Memory B cell (primary cell): ENCODE measurements around the gene HRH4.

Source experiments
- ATAC-seq: fragments of 150-1000 bp; cut with Tn5 transposase; 2 replicates; pipeline ENCODE4 v1.10.0; 2021; ENCODE audit warnings: low read depth, mild to moderate bottlenecking, moderate library complexity
- DNase-seq, 2 donors: peaks; one replicate each; pipeline ENCODE4 v3.0.0; 2022; ENCODE audit warnings: low spot score in 2 of 2
- H3K27ac Mint-ChIP-seq: one replicate; pipeline ENCODE4 v1.8.0; 2022; ENCODE audit warnings: mild to moderate bottlenecking, moderate library complexity, mixed read lengths
- H3K27me3 Mint-ChIP-seq: one replicate; pipeline ENCODE4 v1.8.0; 2022; ENCODE audit warnings: mixed read lengths
- H3K36me3 Mint-ChIP-seq: one replicate; pipeline ENCODE4 v1.8.0; 2022; ENCODE audit warnings: mild to moderate bottlenecking, mixed read lengths
- H3K4me1 Mint-ChIP-seq: one replicate; pipeline ENCODE4 v1.8.0; 2022; ENCODE audit warnings: mixed read lengths
- H3K4me3 Mint-ChIP-seq: one replicate; pipeline ENCODE4 v1.8.0; 2022; ENCODE audit warnings: mild to moderate bottlenecking, moderate library complexity, mixed read lengths
- H3K9me3 Mint-ChIP-seq: one replicate; pipeline ENCODE4 v1.8.0; 2022; ENCODE audit warnings: mixed read lengths

The HRH4 gene

GRCh38 chr18:24446453-24446852 is 14.0 kb upstream of the HRH4 start:
- no peak overlapping the region for H3K27ac Mint-ChIP-seq
- ATAC-seq = no peak
- peaks cover 37% of the 10 kb centered on the region for H3K36me3 Mint-ChIP-seq
- H3K4me1 Mint-ChIP-seq = peaks cover 9% of the 10 kb centered on the region
- no peak for DNase-seq
- H3K27me3 Mint-ChIP-seq = no peaks in the 10 kb centered on the region
- H3K9me3 Mint-ChIP-seq = no peaks in the 10 kb centered on the region
- no peak overlapping the region for H3K4me3 Mint-ChIP-seq

GRCh38 chr18:24446953-24447538 is 13.4 kb upstream of the HRH4 start:
- H3K27ac Mint-ChIP-seq = no peak overlapping the region
- H3K4me1 Mint-ChIP-seq = peaks cover 9% of the 10 kb centered on the region
- peaks cover 40% of the 10 kb centered on the region for H3K36me3 Mint-ChIP-seq
- H3K27me3 Mint-ChIP-seq = no peaks in the 10 kb centered on the region
- no peak overlapping the region for H3K4me3 Mint-ChIP-seq
- no peaks in the 10 kb centered on the region for H3K9me3 Mint-ChIP-seq
- no peak for DNase-seq
- no peak for ATAC-seq

- Mint-ChIP-seq H3K27me3 (no peaks in the 10 kb centered on the region), H3K9me3 (no peaks in the 10 kb centered on the region), H3K36me3 (peaks cover 40% of the 10 kb centered on the region), H3K4me1 (peaks cover 9% of the 10 kb centered on the region), H3K4me3 (no peak overlapping the region), H3K27ac (no peak overlapping the region)
- no peak for ATAC-seq
- DNase-seq = no peak
Observed at GRCh38 chr18:24447961-24448360, 12.5 kb upstream of the HRH4 start.

- peaks cover 3% of the 10 kb centered on the region for H3K9me3 Mint-ChIP-seq
- no peak for ATAC-seq
- no peak overlapping the region for H3K4me3 Mint-ChIP-seq
- H3K4me1 Mint-ChIP-seq = no peaks in the 10 kb centered on the region
- H3K27ac Mint-ChIP-seq = no peak overlapping the region
- peaks cover 13% of the 10 kb centered on the region for H3K36me3 Mint-ChIP-seq
- DNase-seq = no peak
- no peaks in the 10 kb centered on the region for H3K27me3 Mint-ChIP-seq
Observed at GRCh38 chr18:24456549-24456948, 3.9 kb upstream of the HRH4 start.

- ATAC-seq (no peak), DNase-seq (no peak)
- peaks cover 3% of the 10 kb centered on the region for H3K9me3 Mint-ChIP-seq
- peaks cover 12% of the 10 kb centered on the region for H3K36me3 Mint-ChIP-seq
- no peak overlapping the region for H3K27ac Mint-ChIP-seq
- H3K4me1 Mint-ChIP-seq = no peaks in the 10 kb centered on the region
- peaks cover 3% of the 10 kb centered on the region for H3K27me3 Mint-ChIP-seq
- no peak overlapping the region for H3K4me3 Mint-ChIP-seq
Observed at GRCh38 chr18:24459772-24460171, 665 bp upstream of the HRH4 start.

GRCh38 chr18:24461996-24462395 is 1.6 kb downstream of the HRH4 start:
- Mint-ChIP-seq H3K9me3 (peaks cover 3% of the 10 kb centered on the region), H3K27ac (no peak overlapping the region), H3K36me3 (peaks cover 7% of the 10 kb centered on the region), H3K27me3 (peaks cover 6% of the 10 kb centered on the region), H3K4me3 (no peak overlapping the region), H3K4me1 (no peaks in the 10 kb centered on the region)
- ATAC-seq = no peak
- DNase-seq = no peak

DNA sequence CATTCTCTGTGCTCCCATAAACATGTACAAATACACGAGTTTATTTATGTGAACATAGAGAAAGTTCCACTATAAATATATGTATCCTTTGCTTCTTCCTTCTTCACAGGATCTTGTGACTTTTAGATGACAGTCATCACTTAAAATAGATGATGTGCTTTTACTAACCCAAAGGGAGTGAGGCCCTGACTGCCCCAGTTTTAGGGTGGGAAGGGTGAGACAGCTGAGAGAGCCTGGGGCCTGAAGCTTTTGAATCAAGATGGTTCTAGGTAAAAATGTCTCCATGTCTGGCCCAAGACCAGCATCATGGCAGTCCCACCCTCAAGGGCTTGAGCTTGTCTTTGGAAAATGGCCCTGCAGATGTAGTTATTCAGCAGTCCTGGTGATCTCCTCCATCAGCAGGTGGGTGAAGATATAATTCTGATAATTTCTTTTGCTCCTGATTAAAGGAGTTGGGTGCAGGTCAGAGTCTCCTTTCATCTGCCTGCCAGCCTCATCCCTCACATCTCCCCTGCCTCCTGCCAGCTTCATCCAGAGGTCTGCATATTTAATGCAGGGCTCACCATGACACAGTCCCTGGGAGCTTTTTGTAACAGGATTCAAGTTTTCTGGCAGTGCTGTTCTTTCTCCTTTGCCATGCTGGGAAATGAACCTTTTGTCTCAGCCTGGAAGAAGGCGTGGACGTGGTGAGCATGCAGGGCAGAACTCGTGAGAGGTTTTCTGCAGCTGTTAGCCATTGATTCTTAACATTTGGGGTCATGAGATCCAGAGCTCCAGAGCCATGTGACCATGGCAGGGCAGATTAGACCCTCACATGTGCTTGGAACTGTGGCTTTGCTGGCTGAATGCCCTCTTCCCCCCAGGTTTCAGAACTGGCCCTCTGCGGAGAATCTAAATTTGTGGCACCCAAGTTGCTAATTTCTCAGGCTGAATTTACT is 2.7 kb downstream of the HRH4 start:
- ATAC-seq = no peak
- no peak for DNase-seq
- H3K4me1 Mint-ChIP-seq = no peaks in the 10 kb centered on the region

GRCh38 chr18:24465486-24465885 is 5.0 kb downstream of the HRH4 start:
- no peaks in the 10 kb centered on the region for H3K4me1 Mint-ChIP-seq
- H3K36me3 Mint-ChIP-seq = peaks cover 3% of the 10 kb centered on the region
- ATAC-seq = no peak
- H3K9me3 Mint-ChIP-seq = no peaks in the 10 kb centered on the region
- no peak overlapping the region for H3K27ac Mint-ChIP-seq
- H3K4me3 Mint-ChIP-seq = no peak overlapping the region
- H3K27me3 Mint-ChIP-seq = peaks cover 8% of the 10 kb centered on the region
- DNase-seq = no peak

More for the DNA sequence above, 2.7 kb downstream of the HRH4 start:
- Mint-ChIP-seq H3K27ac (no peak overlapping the region), H3K27me3 (peaks cover 8% of the 10 kb centered on the region), H3K9me3 (peaks cover 1% of the 10 kb centered on the region), H3K36me3 (peaks cover 6% of the 10 kb centered on the region), H3K4me3 (no peak overlapping the region)

DNA sequence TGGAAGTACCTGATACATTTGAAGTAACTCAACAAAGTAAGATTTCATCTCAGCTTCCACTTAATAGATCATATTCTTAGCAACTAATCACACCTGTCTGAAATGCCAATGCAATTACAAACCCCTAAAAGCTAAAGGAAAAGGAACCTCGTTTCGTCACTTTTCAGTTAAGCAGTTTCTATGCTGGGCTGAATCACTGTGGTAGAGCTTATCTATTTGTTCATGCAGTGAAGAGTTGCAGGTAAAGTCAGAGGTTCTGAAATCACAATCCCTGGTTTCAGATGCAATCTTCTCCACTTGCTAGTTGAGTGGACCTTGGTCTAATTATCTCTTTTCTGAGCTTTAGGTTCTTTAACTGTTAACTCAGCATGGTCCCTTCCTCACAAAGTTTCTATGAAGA is 6.3 kb downstream of the HRH4 start:
- H3K4me3 Mint-ChIP-seq = no peak overlapping the region
- peaks cover 8% of the 10 kb centered on the region for H3K27me3 Mint-ChIP-seq
- no peak overlapping the region for H3K27ac Mint-ChIP-seq
- no peak for DNase-seq
- ATAC-seq = no peak
- H3K9me3 Mint-ChIP-seq = no peaks in the 10 kb centered on the region
- H3K4me1 Mint-ChIP-seq = no peaks in the 10 kb centered on the region
- peaks cover 3% of the 10 kb centered on the region for H3K36me3 Mint-ChIP-seq

DNA sequence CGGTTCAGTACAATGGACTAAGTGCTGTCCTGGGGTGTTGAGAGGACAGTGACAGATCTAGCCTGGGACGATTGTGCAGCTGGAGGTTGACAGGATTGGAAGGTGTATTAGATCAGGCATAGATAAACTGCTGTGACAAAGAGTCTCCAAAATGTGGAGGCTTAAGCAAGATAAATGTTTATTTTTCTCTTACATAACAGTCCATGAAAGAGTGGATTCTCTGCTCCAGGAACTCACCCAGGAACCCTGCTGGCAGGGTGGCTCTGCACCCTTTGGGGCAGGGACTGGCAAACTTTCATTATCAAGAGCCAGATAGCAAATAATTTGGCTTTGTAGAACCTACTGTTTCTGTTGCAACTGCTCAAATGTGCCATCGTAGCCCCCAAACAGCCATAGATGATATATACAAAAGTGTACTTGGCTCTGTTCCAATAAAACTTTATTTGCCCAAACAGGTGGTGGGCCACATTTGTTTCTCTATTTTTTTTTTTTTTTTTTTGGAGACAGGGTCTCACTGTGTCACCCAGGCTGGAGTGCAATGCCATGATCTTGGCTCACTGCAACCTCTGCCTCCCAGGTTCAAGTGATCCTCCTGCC is 9.7 kb downstream of the HRH4 start:
- H3K27ac Mint-ChIP-seq = no peak overlapping the region

GRCh38 chr18:24470805-24471204 is 10.4 kb downstream of the HRH4 start:
- ATAC-seq = no peak
- no peaks in the 10 kb centered on the region for H3K36me3 Mint-ChIP-seq
- no peak overlapping the region for H3K27ac Mint-ChIP-seq
- no peaks in the 10 kb centered on the region for H3K4me1 Mint-ChIP-seq
- no peaks in the 10 kb centered on the region for H3K9me3 Mint-ChIP-seq
- H3K4me3 Mint-ChIP-seq = no peak overlapping the region
- H3K27me3 Mint-ChIP-seq = peaks cover 2% of the 10 kb centered on the region
- no peak for DNase-seq

More for the DNA sequence above, 9.7 kb downstream of the HRH4 start:
- no peaks in the 10 kb centered on the region for H3K9me3 Mint-ChIP-seq
- peaks cover 4% of the 10 kb centered on the region for H3K27me3 Mint-ChIP-seq
- no peaks in the 10 kb centered on the region for H3K36me3 Mint-ChIP-seq
- H3K4me1 Mint-ChIP-seq = no peaks in the 10 kb centered on the region
- no peak overlapping the region for H3K4me3 Mint-ChIP-seq
- ATAC-seq = no peak
- DNase-seq = no peak

DNA sequence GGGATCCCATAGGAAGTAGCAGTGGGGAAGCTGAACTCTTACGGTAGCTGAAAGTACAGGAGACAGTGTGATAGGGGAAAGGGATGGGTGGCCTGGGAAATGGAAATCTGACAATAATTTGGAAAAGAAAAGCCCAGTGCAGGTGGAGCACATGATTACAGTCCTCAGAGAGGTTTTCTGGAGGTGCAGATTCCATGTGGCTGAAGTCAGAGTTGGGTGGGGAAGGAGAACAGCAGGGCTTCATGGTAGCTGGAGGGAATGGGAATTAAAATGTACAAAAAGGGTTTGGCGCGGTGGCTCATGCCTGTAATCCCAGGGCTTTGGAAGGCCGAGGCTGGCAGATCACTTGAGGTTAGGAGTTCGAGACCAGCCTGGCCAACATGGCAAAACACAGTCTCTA is 12.2 kb downstream of the HRH4 start:
- DNase-seq (no peak), ATAC-seq (no peak)
- Mint-ChIP-seq H3K27ac (no peak overlapping the region), H3K36me3 (no peaks in the 10 kb centered on the region), H3K27me3 (peaks cover 2% of the 10 kb centered on the region), H3K4me3 (no peak overlapping the region), H3K9me3 (no peaks in the 10 kb centered on the region), H3K4me1 (no peaks in the 10 kb centered on the region)

- Mint-ChIP-seq H3K4me3 (no peak overlapping the region), H3K9me3 (no peaks in the 10 kb centered on the region), H3K27ac (no peak overlapping the region), H3K27me3 (no peaks in the 10 kb centered on the region), H3K4me1 (no peaks in the 10 kb centered on the region), H3K36me3 (no peaks in the 10 kb centered on the region)
- DNase-seq (no peak), ATAC-seq (no peak)
Observed at GRCh38 chr18:24474406-24474805, 14.0 kb downstream of the HRH4 start.

DNA sequence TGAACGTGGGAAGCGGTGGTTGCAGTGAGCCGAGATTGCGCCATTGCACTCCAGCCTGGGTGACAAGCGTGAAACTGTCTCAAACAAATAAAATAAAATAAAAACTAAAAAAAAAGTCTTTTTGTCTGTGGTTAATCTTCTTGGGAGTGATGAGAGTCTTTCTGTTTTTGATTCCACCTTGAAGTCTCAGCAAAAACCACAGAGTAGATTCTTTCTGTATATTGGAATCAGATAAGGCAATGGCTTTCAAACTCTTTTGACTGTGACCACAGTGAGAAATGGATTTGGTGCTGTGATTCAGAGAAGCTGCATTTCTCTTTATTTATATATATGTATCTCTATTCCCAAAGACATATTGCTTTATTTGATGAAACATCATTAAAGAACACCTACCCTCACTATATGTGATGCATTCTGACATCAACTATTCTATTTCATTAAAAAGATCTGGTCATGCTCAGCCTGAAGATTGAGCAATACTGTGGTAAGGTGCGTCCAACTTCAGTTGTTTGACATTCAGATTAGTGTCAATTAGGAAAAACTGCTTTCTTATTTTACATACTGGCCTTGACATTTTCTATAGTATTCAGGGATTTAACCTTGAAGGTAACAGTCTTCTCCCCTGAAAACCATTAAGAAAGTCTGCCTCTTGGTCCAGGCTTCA is 15.6 kb downstream of the HRH4 start:
- DNase-seq = no peak
- Mint-ChIP-seq H3K4me3 (no peak overlapping the region), H3K9me3 (peaks cover 4% of the 10 kb centered on the region), H3K27ac (no peak overlapping the region), H3K27me3 (peaks cover 1% of the 10 kb centered on the region), H3K36me3 (peaks cover 2% of the 10 kb centered on the region), H3K4me1 (no peaks in the 10 kb centered on the region)
- ATAC-seq = no peak
